ENCODE results near the gene KAZN.

Gene KAZN

GRCh38 chr1:15148941-15149340, 550.5 kb downstream of the KAZN start:
- Histone ChIP-seq H3K4me1 (ENCODE audit: control insufficient read depth, insufficient read depth, low read length, unreplicated experiment) (no peaks in the 10 kb centered on the region), H2AFZ (ENCODE audit: low read length, unreplicated experiment) (no peak overlapping the region), H3K27ac (ENCODE audit: low read depth, low read length) (no peak overlapping the region), H3K4me3 (ENCODE audit: low read depth, low read length) (no peak overlapping the region), H3K36me3 (ENCODE audit: insufficient read depth, low read length) (no peaks in the 10 kb centered on the region), H3K79me2 (ENCODE audit: control insufficient read depth, insufficient read depth, low read length, unreplicated experiment) (no peaks in the 10 kb centered on the region), H3K27me3 (ENCODE audit: insufficient read depth, low read length) (peaks cover 49% of the 10 kb centered on the region)

- Histone ChIP-seq H3K4me3 (ENCODE audit: low read depth, low read length) (no peak overlapping the region), H3K27me3 (ENCODE audit: insufficient read depth, low read length) (peaks cover 41% of the 10 kb centered on the region), H3K27ac (ENCODE audit: low read depth, low read length) (no peak overlapping the region), H3K36me3 (ENCODE audit: insufficient read depth, low read length) (no peaks in the 10 kb centered on the region), H3K79me2 (ENCODE audit: control insufficient read depth, insufficient read depth, low read length, unreplicated experiment) (peaks cover 7% of the 10 kb centered on the region), H3K4me1 (ENCODE audit: control insufficient read depth, insufficient read depth, low read length, unreplicated experiment) (no peaks in the 10 kb centered on the region), H2AFZ (ENCODE audit: low read length, unreplicated experiment) (no peak overlapping the region)
These were observed 551.9 kb downstream of the KAZN start for GRCh38 chr1:15150376-15150775.

- peaks cover 15% of the 10 kb centered on the region for H3K79me2 ChIP-seq (ENCODE audit: control insufficient read depth, insufficient read depth, low read length, unreplicated experiment)
- no peaks in the 10 kb centered on the region for H3K36me3 ChIP-seq (ENCODE audit: insufficient read depth, low read length)
- H3K4me1 ChIP-seq (ENCODE audit: control insufficient read depth, insufficient read depth, low read length, unreplicated experiment): peaks cover 8% of the 10 kb centered on the region
- no peak overlapping the region for H3K27ac ChIP-seq (ENCODE audit: low read depth, low read length)
- no peak overlapping the region for H2AFZ ChIP-seq (ENCODE audit: low read length, unreplicated experiment)
- no peak overlapping the region for H3K4me3 ChIP-seq (ENCODE audit: low read depth, low read length)
- H3K27me3 ChIP-seq (ENCODE audit: insufficient read depth, low read length): peaks cover 35% of the 10 kb centered on the region
These were observed 552.9 kb downstream of the KAZN start for GRCh38 chr1:15151377-15151806.

GRCh38 chr1:15151871-15152270, 553.4 kb downstream of the KAZN start:
- Histone ChIP-seq H3K79me2 (ENCODE audit: control insufficient read depth, insufficient read depth, low read length, unreplicated experiment) (peaks cover 20% of the 10 kb centered on the region), H3K27ac (ENCODE audit: low read depth, low read length) (no peak overlapping the region)

GRCh38 chr1:15152318-15153183, 554.1 kb downstream of the KAZN start:
- Histone ChIP-seq H3K4me3 (ENCODE audit: low read depth, low read length) (peak overlapping the region; percentile 81), H3K27ac (ENCODE audit: low read depth, low read length) (no peak overlapping the region; the same call in 1 of the 2 replicates), H3K27me3 (ENCODE audit: insufficient read depth, low read length) (peaks cover 31% of the 10 kb centered on the region), H3K79me2 (ENCODE audit: control insufficient read depth, insufficient read depth, low read length, unreplicated experiment) (peaks cover 24% of the 10 kb centered on the region), H2AFZ (ENCODE audit: low read length, unreplicated experiment) (peak overlapping the region; percentile 58), H3K36me3 (ENCODE audit: insufficient read depth, low read length) (no peaks in the 10 kb centered on the region), H3K4me1 (ENCODE audit: control insufficient read depth, insufficient read depth, low read length, unreplicated experiment) (peaks cover 8% of the 10 kb centered on the region)

More at GRCh38 chr1:15151871-15152270, 553.4 kb downstream of the KAZN start:
- H3K27me3 ChIP-seq (ENCODE audit: insufficient read depth, low read length): peaks cover 33% of the 10 kb centered on the region
- H3K4me1 ChIP-seq (ENCODE audit: control insufficient read depth, insufficient read depth, low read length, unreplicated experiment): peaks cover 8% of the 10 kb centered on the region
- no peaks in the 10 kb centered on the region for H3K36me3 ChIP-seq (ENCODE audit: insufficient read depth, low read length)
- H3K4me3 ChIP-seq (ENCODE audit: low read depth, low read length): no peak overlapping the region
- H2AFZ ChIP-seq (ENCODE audit: low read length, unreplicated experiment): no peak overlapping the region

- H3K36me3 ChIP-seq (ENCODE audit: insufficient read depth, low read length): no peaks in the 10 kb centered on the region
- H3K4me3 ChIP-seq (ENCODE audit: low read depth, low read length): peak within 1 kb of the TSS; percentile 81
- H2AFZ ChIP-seq (ENCODE audit: low read length, unreplicated experiment): peak within 1 kb of the TSS; percentile 61
- H3K27ac ChIP-seq (ENCODE audit: low read depth, low read length): no peak within 1 kb of the TSS; the same call in 1 of the 2 replicates
- peaks cover 27% of the 10 kb centered on the region for H3K27me3 ChIP-seq (ENCODE audit: insufficient read depth, low read length)
- H3K4me1 ChIP-seq (ENCODE audit: control insufficient read depth, insufficient read depth, low read length, unreplicated experiment): peaks cover 11% of the 10 kb centered on the region
- peaks cover 30% of the 10 kb centered on the region for H3K79me2 ChIP-seq (ENCODE audit: control insufficient read depth, insufficient read depth, low read length, unreplicated experiment)
These were observed 554.8 kb downstream of the KAZN start, which contains the start of gene TMEM51 for GRCh38 chr1:15153184-15153841. Gene TMEM51 (plus strand): TSS chr1:15153747. CDS start chr1:15215088, 61,341 bp downstream.

- H3K79me2 ChIP-seq (ENCODE audit: control insufficient read depth, insufficient read depth, low read length, unreplicated experiment): peaks cover 30% of the 10 kb centered on the region
These were observed 555.5 kb downstream of the KAZN start for GRCh38 chr1:15153842-15154479.

GRCh38 chr1:15154480-15155036, 556.1 kb downstream of the KAZN start:
- Histone ChIP-seq H3K4me3 (ENCODE audit: low read depth, low read length) (peak overlapping the region; percentile 81), H3K36me3 (ENCODE audit: insufficient read depth, low read length) (no peaks in the 10 kb centered on the region), H3K79me2 (ENCODE audit: control insufficient read depth, insufficient read depth, low read length, unreplicated experiment) (peaks cover 30% of the 10 kb centered on the region), H3K27me3 (ENCODE audit: insufficient read depth, low read length) (peaks cover 25% of the 10 kb centered on the region), H2AFZ (ENCODE audit: low read length, unreplicated experiment) (peak overlapping the region; percentile 61), H3K4me1 (ENCODE audit: control insufficient read depth, insufficient read depth, low read length, unreplicated experiment) (peaks cover 22% of the 10 kb centered on the region), H3K27ac (ENCODE audit: low read depth, low read length) (no peak overlapping the region)

More at GRCh38 chr1:15153842-15154479, 555.5 kb downstream of the KAZN start:
- Histone ChIP-seq H3K36me3 (ENCODE audit: insufficient read depth, low read length) (no peaks in the 10 kb centered on the region), H3K4me3 (ENCODE audit: low read depth, low read length) (peak overlapping the region; percentile 81), H3K27me3 (ENCODE audit: insufficient read depth, low read length) (peaks cover 25% of the 10 kb centered on the region), H2AFZ (ENCODE audit: low read length, unreplicated experiment) (peak overlapping the region; percentile 61), H3K4me1 (ENCODE audit: control insufficient read depth, insufficient read depth, low read length, unreplicated experiment) (peaks cover 18% of the 10 kb centered on the region), H3K27ac (ENCODE audit: low read depth, low read length) (no peak overlapping the region)

GRCh38 chr1:15155191-15155590, 556.7 kb downstream of the KAZN start:
- no peak overlapping the region for H2AFZ ChIP-seq (ENCODE audit: low read length, unreplicated experiment)
- no peak overlapping the region for H3K27ac ChIP-seq (ENCODE audit: low read depth, low read length)
- no peaks in the 10 kb centered on the region for H3K36me3 ChIP-seq (ENCODE audit: insufficient read depth, low read length)
- H3K4me3 ChIP-seq (ENCODE audit: low read depth, low read length): no peak overlapping the region
- H3K4me1 ChIP-seq (ENCODE audit: control insufficient read depth, insufficient read depth, low read length, unreplicated experiment): peaks cover 22% of the 10 kb centered on the region
- peaks cover 19% of the 10 kb centered on the region for H3K27me3 ChIP-seq (ENCODE audit: insufficient read depth, low read length)
- H3K79me2 ChIP-seq (ENCODE audit: control insufficient read depth, insufficient read depth, low read length, unreplicated experiment): peaks cover 35% of the 10 kb centered on the region

All from ACC112 (cell line).